GM23338 (cell line): Measurements from ENCODE around the gene CATSPERE. TPM values are rescaled to one million over a fixed set of nuclear protein-coding genes. Genes with fewer than 3 reads are reported as not detected.

Experiments used
- ATAC-seq: fragments of 200-7000 bp; cut with Tn5 transposase; 3 replicates; pipeline ENCODE4 v1.9.1; 2020
- DNase-seq: peaks from one replicate; pipeline ENCODE4 v3.0.0-alpha.2; 2015; ENCODE audit warnings: low spot score
- H2AFZ ChIP-seq: fragments of 200-600 bp; sonication (generic); 2 replicates; pipeline ENCODE4 v1.8.0; 2016; ENCODE audit warnings: antibody characterized with exemption, mild to moderate bottlenecking, moderate library complexity
- H3F3A ChIP-seq: fragments of 200-600 bp; sonication (generic); replicated peaks from 2 replicates; pipeline ENCODE4 v1.8.0; 2017; ENCODE audit warnings: antibody characterized with exemption, mixed run types, low read depth
- H3K27ac ChIP-seq: fragments of 200-600 bp; sonication (generic); 2 replicates; pipeline ENCODE4 v1.6.1; 2016; ENCODE audit warnings: low read depth
- H3K27me3 ChIP-seq: fragments of 200-600 bp; sonication (generic); 2 replicates; pipeline ENCODE4 v1.8.0; 2016; ENCODE audit warnings: mild to moderate bottlenecking, mixed run types, moderate library complexity; ENCODE audit not compliant: insufficient read depth
- H3K36me3 ChIP-seq: fragments of 200-600 bp; sonication (generic); 2 replicates; pipeline ENCODE4 v1.8.0; 2016; ENCODE audit warnings: mild to moderate bottlenecking; ENCODE audit not compliant: insufficient read depth
- H3K4me1 ChIP-seq: fragments of 200-600 bp; sonication (generic); 2 replicates; pipeline ENCODE4 v1.8.0; 2016; ENCODE audit warnings: mild to moderate bottlenecking, moderate library complexity; ENCODE audit not compliant: insufficient read depth
- H3K4me2 ChIP-seq: fragments of 200-600 bp; sonication (generic); 2 replicates; pipeline ENCODE4 v1.7.1; 2017; ENCODE audit warnings: mixed run types
- H3K4me3 ChIP-seq: fragments of 200-600 bp; sonication (generic); 2 replicates; pipeline ENCODE4 v1.6.1; 2016; ENCODE audit warnings: mixed run types
- H3K79me2 ChIP-seq: fragments of 200-600 bp; sonication (generic); replicated peaks from 2 replicates; pipeline ENCODE4 v1.8.0; 2017; ENCODE audit warnings: mild to moderate bottlenecking; ENCODE audit not compliant: insufficient read depth
- H3K9me2 ChIP-seq: fragments of 200-600 bp; sonication (generic); 2 replicates; pipeline ENCODE4 v1.8.0; 2017; ENCODE audit not compliant: insufficient read depth
- H4K20me1 ChIP-seq: fragments of 200-600 bp; sonication (generic); replicated peaks from 2 replicates; pipeline ENCODE4 v1.8.0; 2017; ENCODE audit warnings: mild to moderate bottlenecking; ENCODE audit not compliant: insufficient read depth
- H3K27ac Mint-ChIP-seq: 2 replicates; pipeline ENCODE4 v1.8.0; 2020; ENCODE audit warnings: inconsistent platforms, mild to moderate bottlenecking, moderate library complexity, mixed read lengths
- H3K27me3 Mint-ChIP-seq: 3 replicates; pipeline ENCODE4 v1.8.0; 2022; ENCODE audit warnings: low read depth, mild to moderate bottlenecking, moderate library complexity, mixed read lengths, inconsistent platforms; ENCODE audit not compliant: insufficient read depth, poor library complexity
- H3K36me3 Mint-ChIP-seq: 3 replicates; pipeline ENCODE4 v1.8.0; 2021; ENCODE audit warnings: low read depth, mild to moderate bottlenecking, inconsistent platforms, moderate library complexity, mixed read lengths
- H3K4me1 Mint-ChIP-seq: 3 replicates; pipeline ENCODE4 v1.8.0; 2020; ENCODE audit warnings: mild to moderate bottlenecking, inconsistent platforms, mixed read lengths
- H3K4me3 Mint-ChIP-seq: 3 replicates; pipeline ENCODE4 v1.8.0; 2021; ENCODE audit warnings: moderate library complexity, mild to moderate bottlenecking, inconsistent platforms, mixed read lengths
- H3K9me3 Mint-ChIP-seq: 3 replicates; pipeline ENCODE4 v1.8.0; 2020; ENCODE audit warnings: moderate library complexity, mild to moderate bottlenecking, inconsistent platforms, mixed read lengths
- EZH2phosphoT487 ChIP-seq: fragments of 200-600 bp; sonication (generic); IDR thresholded peaks from one replicate; pipeline ENCODE4 v1.8.1; 2018; ENCODE audit warnings: antibody characterized with exemption; ENCODE audit not compliant: unreplicated experiment
- ZNF114 ChIP-seq: fragments of 250-450 bp; sonication (Bioruptor Pico); IDR thresholded peaks from 2 replicates; pipeline ENCODE4 v1.5.0; 2020; ENCODE audit warnings: mild to moderate bottlenecking, moderate library complexity
- ZNF331 ChIP-seq: fragments of 250-450 bp; sonication (Bioruptor Pico); IDR thresholded peaks from 2 replicates; pipeline ENCODE4 v1.5.0; 2020; ENCODE audit warnings: low read depth, mild to moderate bottlenecking, moderate library complexity
- ZNF462 ChIP-seq: fragments of 250-450 bp; sonication (Bioruptor Pico); IDR thresholded peaks from 2 replicates; pipeline ENCODE4 v1.5.0; 2020; ENCODE audit warnings: mild to moderate bottlenecking, moderate library complexity
- polyA plus RNA-seq: library from polyadenylated mRNA; unstranded; fragments of >200 nt; fragmentation: Nextera tagmentation; extraction: Ambion mirVana; gene quantifications from 2 replicates; pipeline ENCODE4 v1.2.1, GENCODE V29; 2016
- total RNA-seq: library from RNA; depleted of rRNA; stranded (reverse); fragments of >200 nt; shearing (Covaris generic); gene quantifications from 2 replicates; pipeline ENCODE4 v1.2.3, GENCODE V29; 2014
- TF ChIP-seq, protein P1 (sequence below), 2 experiments: fragments of 200-600 bp in 1 of 2; sonication (generic) in 1 of 2; conservative IDR thresholded peaks; 2 replicates each; pipeline versions ENCODE4 v1.5.1 to v1.6.1; 2016 to 2017; ENCODE audit warnings: antibody characterized with exemption in 2 of 2, low read depth in 2 of 2, mild to moderate bottlenecking in 2 of 2, moderate library complexity in 1 of 2
- TF ChIP-seq, protein P2 (sequence below): IDR thresholded peaks from 2 replicates; pipeline ENCODE4 v1.6.1; 2016; ENCODE audit warnings: antibody characterized with exemption

Gene CATSPERE
- total and polyA plus RNA-seq, 2 experiments from 2014 or later: 0.70 TPM; not detected in 1

DNA sequence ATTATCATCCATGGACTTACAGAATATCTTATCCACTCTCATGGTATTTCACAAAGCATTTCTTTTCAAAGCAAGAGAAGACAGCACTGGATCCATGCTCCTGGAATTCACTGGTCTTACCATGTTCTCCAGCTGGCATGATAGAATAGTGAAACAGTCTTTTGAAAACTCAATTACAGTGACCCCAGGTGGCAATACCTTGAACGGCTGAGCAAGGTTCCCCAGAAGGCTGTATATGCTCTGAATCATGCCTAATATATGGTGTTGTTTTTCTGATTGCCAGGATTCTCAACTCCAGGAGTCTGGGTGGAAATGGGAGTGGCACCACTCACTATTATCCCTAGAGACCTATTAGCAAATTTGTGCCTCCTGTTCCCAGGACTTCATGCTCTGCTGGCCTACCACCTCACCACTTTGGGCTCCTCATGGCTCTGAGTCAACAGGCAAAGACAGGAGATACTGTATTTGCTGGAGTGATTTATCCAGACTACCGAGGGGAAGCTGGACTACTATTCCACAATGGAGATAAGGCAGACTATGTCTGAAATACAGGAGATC lies 87.6 kb downstream of the CATSPERE start:
- ATAC-seq (peak; percentile 25; the same call in 2 of the 3 replicates), DNase-seq (peak; percentile 23)
- Mint-ChIP-seq H3K4me1 (no peaks in the 10 kb centered on the region; the same call in 2 of the 3 replicates), H3K27ac (no peak overlapping the region), H3K36me3 (0 out of 3 replicates have a peak, but pooled peaks cover 3% of the 10 kb centered on the region), H3K27me3 (peaks cover 1% of the 10 kb centered on the region), H3K4me3 (no peak overlapping the region), H3K9me3 (peaks cover 10% of the 10 kb centered on the region; the same call in 2 of the 3 replicates)
- no peak overlapping the region for H3K4me3 ChIP-seq
- no peak for TF ChIP-seq EZH2phosphoT487
- TF ChIP-seq, protein P1, sequence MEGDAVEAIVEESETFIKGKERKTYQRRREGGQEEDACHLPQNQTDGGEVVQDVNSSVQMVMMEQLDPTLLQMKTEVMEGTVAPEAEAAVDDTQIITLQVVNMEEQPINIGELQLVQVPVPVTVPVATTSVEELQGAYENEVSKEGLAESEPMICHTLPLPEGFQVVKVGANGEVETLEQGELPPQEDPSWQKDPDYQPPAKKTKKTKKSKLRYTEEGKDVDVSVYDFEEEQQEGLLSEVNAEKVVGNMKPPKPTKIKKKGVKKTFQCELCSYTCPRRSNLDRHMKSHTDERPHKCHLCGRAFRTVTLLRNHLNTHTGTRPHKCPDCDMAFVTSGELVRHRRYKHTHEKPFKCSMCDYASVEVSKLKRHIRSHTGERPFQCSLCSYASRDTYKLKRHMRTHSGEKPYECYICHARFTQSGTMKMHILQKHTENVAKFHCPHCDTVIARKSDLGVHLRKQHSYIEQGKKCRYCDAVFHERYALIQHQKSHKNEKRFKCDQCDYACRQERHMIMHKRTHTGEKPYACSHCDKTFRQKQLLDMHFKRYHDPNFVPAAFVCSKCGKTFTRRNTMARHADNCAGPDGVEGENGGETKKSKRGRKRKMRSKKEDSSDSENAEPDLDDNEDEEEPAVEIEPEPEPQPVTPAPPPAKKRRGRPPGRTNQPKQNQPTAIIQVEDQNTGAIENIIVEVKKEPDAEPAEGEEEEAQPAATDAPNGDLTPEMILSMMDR (conservative IDR thresholded peaks at IDR 0.05; ENCODE audit: low read depth in 2 of 2): peak; percentile 40 to 43
- H3F3A ChIP-seq: no peaks in the 10 kb centered on the region
- no peaks in the 10 kb centered on the region for H3K36me3 ChIP-seq
- H3K27me3 ChIP-seq: no peaks in the 10 kb centered on the region
- H3K4me2 ChIP-seq: no peak overlapping the region
- no peaks in the 10 kb centered on the region for H3K79me2 ChIP-seq
- H3K27ac ChIP-seq: no peak overlapping the region
- H4K20me1 ChIP-seq: no peaks in the 10 kb centered on the region
- no peaks in the 10 kb centered on the region for H3K4me1 ChIP-seq
- no peak overlapping the region for H2AFZ ChIP-seq
- H3K9me2 ChIP-seq: 0 out of 2 replicates have a peak, but pooled peaks cover 5% of the 10 kb centered on the region

- Histone ChIP-seq H3K27me3 (no peaks in the 10 kb centered on the region), H3F3A (no peaks in the 10 kb centered on the region), H3K27ac (no peak overlapping the region), H3K36me3 (0 out of 2 replicates have a peak, but pooled peaks cover 6% of the 10 kb centered on the region), H4K20me1 (no peaks in the 10 kb centered on the region), H3K4me3 (no peak overlapping the region), H3K4me2 (no peak overlapping the region), H3K4me1 (no peaks in the 10 kb centered on the region), H3K79me2 (no peaks in the 10 kb centered on the region), H3K9me2 (0 out of 2 replicates have a peak, but pooled peaks cover 5% of the 10 kb centered on the region), H2AFZ (peak overlapping the region; percentile 72; the same call in 1 of the 2 replicates)
- ATAC-seq (no peak), DNase-seq (no peak)
- Mint-ChIP-seq H3K4me1 (no peaks in the 10 kb centered on the region; the same call in 2 of the 3 replicates), H3K27me3 (no peaks in the 10 kb centered on the region), H3K36me3 (peaks cover 3% of the 10 kb centered on the region; the same call in 2 of the 3 replicates), H3K27ac (no peak overlapping the region), H3K4me3 (no peak overlapping the region), H3K9me3 (peaks cover 23% of the 10 kb centered on the region)
- TF ChIP-seq, protein P2, sequence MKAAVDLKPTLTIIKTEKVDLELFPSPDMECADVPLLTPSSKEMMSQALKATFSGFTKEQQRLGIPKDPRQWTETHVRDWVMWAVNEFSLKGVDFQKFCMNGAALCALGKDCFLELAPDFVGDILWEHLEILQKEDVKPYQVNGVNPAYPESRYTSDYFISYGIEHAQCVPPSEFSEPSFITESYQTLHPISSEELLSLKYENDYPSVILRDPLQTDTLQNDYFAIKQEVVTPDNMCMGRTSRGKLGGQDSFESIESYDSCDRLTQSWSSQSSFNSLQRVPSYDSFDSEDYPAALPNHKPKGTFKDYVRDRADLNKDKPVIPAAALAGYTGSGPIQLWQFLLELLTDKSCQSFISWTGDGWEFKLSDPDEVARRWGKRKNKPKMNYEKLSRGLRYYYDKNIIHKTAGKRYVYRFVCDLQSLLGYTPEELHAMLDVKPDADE: no peak
- TF ChIP-seq ZNF331 (CRISPR knock-in tag) (no peak), ZNF114 (CRISPR knock-in tag) (no peak)
Observed at GRCh38 chr1:244552336-244552735, 91.3 kb downstream of the CATSPERE start.

DNA sequence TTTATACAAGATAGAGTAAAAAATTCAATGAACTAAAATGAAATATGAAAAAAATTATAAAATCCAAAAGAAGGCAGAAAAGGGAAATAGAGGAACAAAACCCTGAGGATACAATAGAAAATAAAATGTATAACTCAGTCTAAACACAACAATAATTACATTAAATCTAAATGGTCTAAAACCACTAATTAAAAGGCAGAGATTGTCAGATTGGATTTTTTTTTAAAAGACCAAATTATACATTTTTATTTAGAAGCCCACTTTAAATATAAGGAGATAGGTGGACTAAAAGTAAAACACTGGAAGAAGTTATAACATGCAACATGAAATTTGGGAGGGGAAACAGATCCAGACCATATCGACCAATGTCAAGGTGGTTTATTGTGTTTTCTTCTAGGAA lies 95.2 kb downstream of the CATSPERE start:
- Histone ChIP-seq H3K4me2 (no peak overlapping the region), H3K27me3 (no peaks in the 10 kb centered on the region), H4K20me1 (no peaks in the 10 kb centered on the region), H3K4me3 (no peak overlapping the region), H3K4me1 (no peaks in the 10 kb centered on the region), H3K79me2 (no peaks in the 10 kb centered on the region), H3K27ac (no peak overlapping the region), H3F3A (no peaks in the 10 kb centered on the region), H2AFZ (no peak overlapping the region), H3K9me2 (no peaks in the 10 kb centered on the region), H3K36me3 (0 out of 2 replicates have a peak, but pooled peaks cover 6% of the 10 kb centered on the region)
- Mint-ChIP-seq H3K27me3 (no peaks in the 10 kb centered on the region), H3K9me3 (peaks cover 41% of the 10 kb centered on the region), H3K27ac (no peak overlapping the region), H3K4me3 (no peak overlapping the region), H3K36me3 (peaks cover 15% of the 10 kb centered on the region), H3K4me1 (no peaks in the 10 kb centered on the region)
- DNase-seq: no peak
- no peak for ATAC-seq
- no peak for TF ChIP-seq ZNF462
